22Rv1 (cell line): ENCODE measurements around the gene LRAT.

Experiments used
- ZFX ChIP-seq: fragments of 450-650 bp; IDR thresholded peaks from 2 replicates; pipeline ENCODE4 v1.6.1; 2017; ENCODE audit warnings: antibody characterized with exemption, borderline replicate concordance
- TF ChIP-seq, protein P1 (sequence below): fragments of 450-650 bp; IDR thresholded peaks from 2 replicates; pipeline ENCODE4 v1.5.1; 2017; ENCODE audit warnings: mild to moderate bottlenecking

DNA sequence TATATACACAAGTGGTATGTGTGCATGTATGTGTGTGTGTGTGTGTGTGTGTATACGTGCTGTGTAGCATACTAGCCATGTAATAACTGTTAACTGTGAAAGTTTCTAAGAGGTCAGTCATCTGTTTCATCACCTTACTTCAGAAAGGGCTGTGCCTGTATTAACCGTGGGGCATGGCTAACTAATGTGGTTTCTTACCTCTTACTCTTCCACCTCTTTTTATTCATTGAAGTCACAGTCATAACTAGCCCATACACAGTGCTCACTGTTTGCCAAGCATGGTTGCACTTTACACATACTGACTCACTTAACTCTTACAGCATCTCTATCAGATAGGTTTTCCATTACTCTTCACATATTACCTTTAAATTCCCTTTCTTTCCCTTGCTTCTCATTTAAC is 23.7 kb upstream of the LRAT start:
- TF ChIP-seq, protein P1, sequence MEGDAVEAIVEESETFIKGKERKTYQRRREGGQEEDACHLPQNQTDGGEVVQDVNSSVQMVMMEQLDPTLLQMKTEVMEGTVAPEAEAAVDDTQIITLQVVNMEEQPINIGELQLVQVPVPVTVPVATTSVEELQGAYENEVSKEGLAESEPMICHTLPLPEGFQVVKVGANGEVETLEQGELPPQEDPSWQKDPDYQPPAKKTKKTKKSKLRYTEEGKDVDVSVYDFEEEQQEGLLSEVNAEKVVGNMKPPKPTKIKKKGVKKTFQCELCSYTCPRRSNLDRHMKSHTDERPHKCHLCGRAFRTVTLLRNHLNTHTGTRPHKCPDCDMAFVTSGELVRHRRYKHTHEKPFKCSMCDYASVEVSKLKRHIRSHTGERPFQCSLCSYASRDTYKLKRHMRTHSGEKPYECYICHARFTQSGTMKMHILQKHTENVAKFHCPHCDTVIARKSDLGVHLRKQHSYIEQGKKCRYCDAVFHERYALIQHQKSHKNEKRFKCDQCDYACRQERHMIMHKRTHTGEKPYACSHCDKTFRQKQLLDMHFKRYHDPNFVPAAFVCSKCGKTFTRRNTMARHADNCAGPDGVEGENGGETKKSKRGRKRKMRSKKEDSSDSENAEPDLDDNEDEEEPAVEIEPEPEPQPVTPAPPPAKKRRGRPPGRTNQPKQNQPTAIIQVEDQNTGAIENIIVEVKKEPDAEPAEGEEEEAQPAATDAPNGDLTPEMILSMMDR, result no peak
- TF ChIP-seq ZFX, result no peak
